Transverse colon (tissue), 4 donors: ENCODE results near the gene C1orf56.

ENCODE experiments used
- EP300 ChIP-seq: sonication (generic); formaldehyde crosslinking; IDR thresholded peaks from one replicate; pipeline ENCODE4 v1.6.1; 2017; ENCODE audit warnings: antibody characterized with exemption, low read depth
- POLR2A ChIP-seq: fragments of 450-650 bp; IDR thresholded peaks from one replicate; pipeline ENCODE4 v1.6.1; 2016; ENCODE audit warnings: antibody characterized with exemption, mild to moderate bottlenecking, moderate library complexity
- POLR2AphosphoS5 ChIP-seq, 3 donors: sonication (generic); formaldehyde crosslinking; IDR thresholded peaks; one replicate each; pipeline ENCODE4 v1.6.1; 2016; ENCODE audit warnings: antibody characterized with exemption in 3 of 3
- TF ChIP-seq, protein P1 (sequence below), 5 experiments: fragments of 200-600 bp in 3 of 5; fragments of 450-650 bp in 2 of 5; sonication (generic) in 3 of 5; IDR thresholded peaks; 1 replicate in 2 of 5; 2 replicates in 3 of 5; pipeline ENCODE4 v1.5.1; 2016 to 2017; ENCODE audit warnings: antibody characterized with exemption in 5 of 5, inconsistent platforms in 3 of 5, mild to moderate bottlenecking in 2 of 5, moderate library complexity in 1 of 5

- TF ChIP-seq POLR2AphosphoS5 (IDR thresholded peaks at IDR 0.05) = no peak
- TF ChIP-seq, protein P1, sequence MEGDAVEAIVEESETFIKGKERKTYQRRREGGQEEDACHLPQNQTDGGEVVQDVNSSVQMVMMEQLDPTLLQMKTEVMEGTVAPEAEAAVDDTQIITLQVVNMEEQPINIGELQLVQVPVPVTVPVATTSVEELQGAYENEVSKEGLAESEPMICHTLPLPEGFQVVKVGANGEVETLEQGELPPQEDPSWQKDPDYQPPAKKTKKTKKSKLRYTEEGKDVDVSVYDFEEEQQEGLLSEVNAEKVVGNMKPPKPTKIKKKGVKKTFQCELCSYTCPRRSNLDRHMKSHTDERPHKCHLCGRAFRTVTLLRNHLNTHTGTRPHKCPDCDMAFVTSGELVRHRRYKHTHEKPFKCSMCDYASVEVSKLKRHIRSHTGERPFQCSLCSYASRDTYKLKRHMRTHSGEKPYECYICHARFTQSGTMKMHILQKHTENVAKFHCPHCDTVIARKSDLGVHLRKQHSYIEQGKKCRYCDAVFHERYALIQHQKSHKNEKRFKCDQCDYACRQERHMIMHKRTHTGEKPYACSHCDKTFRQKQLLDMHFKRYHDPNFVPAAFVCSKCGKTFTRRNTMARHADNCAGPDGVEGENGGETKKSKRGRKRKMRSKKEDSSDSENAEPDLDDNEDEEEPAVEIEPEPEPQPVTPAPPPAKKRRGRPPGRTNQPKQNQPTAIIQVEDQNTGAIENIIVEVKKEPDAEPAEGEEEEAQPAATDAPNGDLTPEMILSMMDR (IDR thresholded peaks at IDR 0.05) = no peak
- no peak for TF ChIP-seq POLR2A
- no peak for TF ChIP-seq EP300
Observed at GRCh38 chr1:151009674-151010345, 37.7 kb upstream of the C1orf56 start.
